PC-3 (cell line): ENCODE data around the gene RIMBP2. TPM values are rescaled to one million over a fixed set of nuclear protein-coding genes. Genes with fewer than 3 reads are reported as not detected.

Source experiments
- ATAC-seq: fragments of 200-7000 bp; cut with Tn5 transposase; 2 replicates; pipeline ENCODE4 v1.9.1; 2020; ENCODE audit warnings: mild to moderate bottlenecking, moderate library complexity
- BruUV-seq: library from RNA; stranded (reverse); fragments of 400-500 nt; replicated peaks from 2 replicates; lab custom pipeline; 2021; lab: Mats Ljungman, UMichigan
- CTCF ChIA-PET: fragments of 300-600 bp; sonication (Branson Sonifier 250); formaldehyde crosslinking; loops from one replicate; lab custom pipeline; 2022; ENCODE audit warnings: antibody characterized with exemption; lab: Charles Lee
- POLR2A ChIA-PET: fragments of 300-600 bp; sonication (Branson Sonifier 250); formaldehyde crosslinking; loops from one replicate; lab custom pipeline; 2022; ENCODE audit warnings: antibody characterized with exemption; ENCODE audit not compliant: unreplicated experiment; lab: Charles Lee
- DNase-seq: peaks from one replicate; pipeline ENCODE4 v3.0.0-alpha.2; 2015
- H2AFZ ChIP-seq: fragments of 300-600 bp; sonication (generic); 2 replicates; pipeline ENCODE4 v1.6.0; 2016; ENCODE audit warnings: antibody characterized with exemption, low read length
- H3F3A ChIP-seq: fragments of 300-600 bp; sonication (generic); one replicate; pipeline ENCODE4 v1.6.0; 2017; ENCODE audit warnings: antibody characterized with exemption, low read length, control low read depth, mild to moderate bottlenecking; ENCODE audit not compliant: unreplicated experiment
- H3K27ac ChIP-seq: fragments of 300-600 bp; sonication (generic); 2 replicates; pipeline ENCODE4 v1.5.1; 2016; ENCODE audit warnings: mild to moderate bottlenecking, low read length
- H3K27me3 ChIP-seq: fragments of 300-600 bp; sonication (generic); 2 replicates; pipeline ENCODE4 v1.6.1; 2016; ENCODE audit warnings: low read length, mixed read lengths
- H3K36me3 ChIP-seq: fragments of 300-600 bp; sonication (generic); 2 replicates; pipeline ENCODE4 v1.6.1; 2016; ENCODE audit warnings: low read depth, mixed run types, low read length, mixed read lengths
- H3K4me1 ChIP-seq: fragments of 300-600 bp; sonication (generic); 2 replicates; pipeline ENCODE4 v1.5.1; 2016; ENCODE audit warnings: low read length; ENCODE audit not compliant: insufficient read depth
- H3K4me2 ChIP-seq: fragments of 300-600 bp; sonication (generic); 2 replicates; pipeline ENCODE4 v1.6.0; 2016; ENCODE audit warnings: low read length
- H3K4me3 ChIP-seq: fragments of 300-600 bp; sonication (generic); 2 replicates; pipeline ENCODE4 v1.5.1; 2016; ENCODE audit warnings: mild to moderate bottlenecking, low read length, mixed read lengths
- H3K79me2 ChIP-seq: fragments of 300-600 bp; sonication (generic); 2 replicates; pipeline ENCODE4 v1.6.1; 2017; ENCODE audit warnings: low read length, mixed read lengths
- H3K9ac ChIP-seq: fragments of 300-600 bp; sonication (generic); 2 replicates; pipeline ENCODE4 v1.6.0; 2016; ENCODE audit warnings: mild to moderate bottlenecking, low read length
- H3K9me2 ChIP-seq: fragments of 300-600 bp; sonication (generic); replicated peaks from 2 replicates; pipeline ENCODE4 v1.6.1; 2016; ENCODE audit warnings: mixed run types, low read length, mixed read lengths
- H3K9me3 ChIP-seq: fragments of 300-600 bp; sonication (generic); 2 replicates; pipeline ENCODE4 v1.6.1; 2016; ENCODE audit warnings: low read length, mixed read lengths
- H4K20me1 ChIP-seq: fragments of 300-600 bp; sonication (generic); 2 replicates; pipeline ENCODE4 v1.6.1; 2016; ENCODE audit warnings: low read length, mixed read lengths
- CTCF ChIP-seq: fragments of 300-600 bp; sonication (generic); conservative IDR thresholded peaks from 2 replicates; pipeline ENCODE4 v1.5.1; 2017; ENCODE audit warnings: antibody characterized with exemption, low read depth, mild to moderate bottlenecking, low read length
- EZH2 ChIP-seq: fragments of 300-600 bp; sonication (generic); IDR thresholded peaks from one replicate; pipeline ENCODE4 v1.6.1; 2017; ENCODE audit warnings: antibody characterized with exemption, mild to moderate bottlenecking, low read length; ENCODE audit not compliant: unreplicated experiment
- EZH2phosphoT487 ChIP-seq: fragments of 300-600 bp; sonication (generic); IDR thresholded peaks from 2 replicates; pipeline ENCODE4 v1.6.1; 2018; ENCODE audit warnings: mild to moderate bottlenecking, antibody characterized with exemption, low read length, borderline replicate concordance
- intact Hi-C: fragments of 100-400 bp; cut with micrococcal nuclease; formaldehyde crosslinking; loops from 2 replicates; pipeline ENCODE4 v1.9.0; 2023
- total RNA-seq: library from RNA; depleted of rRNA; stranded (reverse); fragments of >200 nt; gene quantifications from 2 replicates; pipeline ENCODE4 v1.2.3, GENCODE V29; 2014

Gene RIMBP2
- total RNA-seq, 1 experiment from 2014 or later: not detected

- Histone ChIP-seq H3K79me2 (no peaks in the 10 kb centered on the region), H3K27me3 (no peaks in the 10 kb centered on the region), H4K20me1 (no peaks in the 10 kb centered on the region), H3K4me3 (no peak overlapping the region), H2AFZ (no peak overlapping the region), H3K27ac (no peak overlapping the region), H3K36me3 (no peaks in the 10 kb centered on the region), H3K9me2 (no peaks in the 10 kb centered on the region), H3F3A (no peaks in the 10 kb centered on the region), H3K4me1 (no peaks in the 10 kb centered on the region), H3K9me3 (no peaks in the 10 kb centered on the region), H3K4me2 (no peak overlapping the region), H3K9ac (no peak overlapping the region)
- TF ChIP-seq CTCF (no peak), EZH2phosphoT487 (no peak), EZH2 (no peak)
- intact Hi-C loops: no loop called here
- BruUV-seq: no TSS peak
- ATAC-seq: no peak
- ChIA-PET POLR2A (no interaction called here), CTCF (no interaction called here)
- no peak for DNase-seq
These were observed 348.6 kb downstream of the RIMBP2 start for GRCh38 chr12:130367523-130367922.

- no peaks in the 10 kb centered on the region for H3K36me3 ChIP-seq
- no peak overlapping the region for H3K9ac ChIP-seq
- no TSS peak for BruUV-seq
- no peak overlapping the region for H2AFZ ChIP-seq
- DNase-seq: no peak
- no peaks in the 10 kb centered on the region for H3K79me2 ChIP-seq
- H3K4me1 ChIP-seq: no peaks in the 10 kb centered on the region
- no peaks in the 10 kb centered on the region for H3K9me3 ChIP-seq
- H3K27me3 ChIP-seq: no peaks in the 10 kb centered on the region
- H3K4me2 ChIP-seq: no peak overlapping the region
- ATAC-seq: no peak
- TF ChIP-seq CTCF (no peak), EZH2phosphoT487 (no peak), EZH2 (no peak)
- no peaks in the 10 kb centered on the region for H3F3A ChIP-seq
- H3K27ac ChIP-seq: no peak overlapping the region
- H4K20me1 ChIP-seq: no peaks in the 10 kb centered on the region
- intact Hi-C loops: no loop called here
- POLR2A ChIA-PET: no interaction called here
- H3K4me3 ChIP-seq: no peak overlapping the region
- H3K9me2 ChIP-seq: no peaks in the 10 kb centered on the region
- CTCF ChIA-PET: no interaction called here
These were observed 349.1 kb downstream of the RIMBP2 start for GRCh38 chr12:130367003-130367402.

- intact Hi-C loops: no loop called here
- TF ChIP-seq EZH2phosphoT487: no peak
These were observed 349.9 kb downstream of the RIMBP2 start for GRCh38 chr12:130366159-130366558.

More at GRCh38 chr12:130366159-130366558, 349.9 kb downstream of the RIMBP2 start:
- DNase-seq: no peak
- no peak overlapping the region for H3K4me2 ChIP-seq
- ATAC-seq: no peak
- H3K36me3 ChIP-seq: no peaks in the 10 kb centered on the region
- H3K4me3 ChIP-seq: no peak overlapping the region
- H2AFZ ChIP-seq: no peak overlapping the region
- CTCF ChIA-PET: no interaction called here
- no peaks in the 10 kb centered on the region for H3F3A ChIP-seq
- no peaks in the 10 kb centered on the region for H3K4me1 ChIP-seq
- no peaks in the 10 kb centered on the region for H3K79me2 ChIP-seq
- no peaks in the 10 kb centered on the region for H3K27me3 ChIP-seq
- H4K20me1 ChIP-seq: no peaks in the 10 kb centered on the region
- H3K27ac ChIP-seq: no peak overlapping the region
- H3K9me2 ChIP-seq: no peaks in the 10 kb centered on the region
- H3K9ac ChIP-seq: no peak overlapping the region
- no TSS peak for BruUV-seq
- POLR2A ChIA-PET: no interaction called here
- no peaks in the 10 kb centered on the region for H3K9me3 ChIP-seq
